ENCODE results near the gene MOB2.

MOB2 gene

GRCh38 chr11:1480191-1480554, 6.4 kb downstream of the MOB2 start:
- Histone ChIP-seq H3K27ac (peak overlapping the region; percentile 94 to 96), H3K36me3 (peaks cover 49 to 62% (median 52%) of the 10 kb centered on the region in 3 donors), H3K27me3 (no peaks in the 10 kb centered on the region), H3K4me1 (peaks cover 0 to 74% (median 65%) of the 10 kb centered on the region in 4 donors), H3K9me3 (no peaks in the 10 kb centered on the region), H3K4me3 (no peak overlapping the region)
- intact Hi-C loops (cut with DNase I; ENCODE audit: low total_unique reads), result no loop called here
- TF ChIP-seq, protein P1, sequence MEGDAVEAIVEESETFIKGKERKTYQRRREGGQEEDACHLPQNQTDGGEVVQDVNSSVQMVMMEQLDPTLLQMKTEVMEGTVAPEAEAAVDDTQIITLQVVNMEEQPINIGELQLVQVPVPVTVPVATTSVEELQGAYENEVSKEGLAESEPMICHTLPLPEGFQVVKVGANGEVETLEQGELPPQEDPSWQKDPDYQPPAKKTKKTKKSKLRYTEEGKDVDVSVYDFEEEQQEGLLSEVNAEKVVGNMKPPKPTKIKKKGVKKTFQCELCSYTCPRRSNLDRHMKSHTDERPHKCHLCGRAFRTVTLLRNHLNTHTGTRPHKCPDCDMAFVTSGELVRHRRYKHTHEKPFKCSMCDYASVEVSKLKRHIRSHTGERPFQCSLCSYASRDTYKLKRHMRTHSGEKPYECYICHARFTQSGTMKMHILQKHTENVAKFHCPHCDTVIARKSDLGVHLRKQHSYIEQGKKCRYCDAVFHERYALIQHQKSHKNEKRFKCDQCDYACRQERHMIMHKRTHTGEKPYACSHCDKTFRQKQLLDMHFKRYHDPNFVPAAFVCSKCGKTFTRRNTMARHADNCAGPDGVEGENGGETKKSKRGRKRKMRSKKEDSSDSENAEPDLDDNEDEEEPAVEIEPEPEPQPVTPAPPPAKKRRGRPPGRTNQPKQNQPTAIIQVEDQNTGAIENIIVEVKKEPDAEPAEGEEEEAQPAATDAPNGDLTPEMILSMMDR (IDR thresholded peaks at IDR 0.05), result no peak
- peak in 1 of 2 donors; percentile 13 for DNase-seq

GRCh38 chr11:1479678-1480118, 6.9 kb downstream of the MOB2 start:
- H3K4me3 ChIP-seq, result no peak overlapping the region
- no peaks in the 10 kb centered on the region for H3K9me3 ChIP-seq
- H3K27ac ChIP-seq, result peak overlapping the region; percentile 94 to 96
- TF ChIP-seq, protein P1 (IDR thresholded peaks at IDR 0.05), result no peak
- H3K27me3 ChIP-seq, result no peaks in the 10 kb centered on the region
- DNase-seq, result peak in 1 of 2 donors; percentile 62
- peaks cover 52 to 66% (median 56%) of the 10 kb centered on the region in 3 donors for H3K36me3 ChIP-seq
- peaks cover 0 to 69% (median 62%) of the 10 kb centered on the region in 4 donors for H3K4me1 ChIP-seq
- intact Hi-C loops (cut with DNase I; ENCODE audit: low total_unique reads), result no loop called here

GRCh38 chr11:1479006-1479677, 7.4 kb downstream of the MOB2 start:
- H3K9me3 ChIP-seq, result no peaks in the 10 kb centered on the region
- TF ChIP-seq, protein P1 (IDR thresholded peaks at IDR 0.05), result no peak
- no peak overlapping the region for H3K4me3 ChIP-seq
- H3K27me3 ChIP-seq, result no peaks in the 10 kb centered on the region
- DNase-seq, result peak; percentile 21 to 63
- intact Hi-C loops (cut with DNase I; ENCODE audit: low total_unique reads), result no loop called here
- H3K4me1 ChIP-seq, result peaks cover 0 to 64% (median 57%) of the 10 kb centered on the region in 4 donors
- peak overlapping the region; percentile 94 to 96 for H3K27ac ChIP-seq
- H3K36me3 ChIP-seq, result peaks cover 57 to 72% (median 58%) of the 10 kb centered on the region in 3 donors

DNA sequence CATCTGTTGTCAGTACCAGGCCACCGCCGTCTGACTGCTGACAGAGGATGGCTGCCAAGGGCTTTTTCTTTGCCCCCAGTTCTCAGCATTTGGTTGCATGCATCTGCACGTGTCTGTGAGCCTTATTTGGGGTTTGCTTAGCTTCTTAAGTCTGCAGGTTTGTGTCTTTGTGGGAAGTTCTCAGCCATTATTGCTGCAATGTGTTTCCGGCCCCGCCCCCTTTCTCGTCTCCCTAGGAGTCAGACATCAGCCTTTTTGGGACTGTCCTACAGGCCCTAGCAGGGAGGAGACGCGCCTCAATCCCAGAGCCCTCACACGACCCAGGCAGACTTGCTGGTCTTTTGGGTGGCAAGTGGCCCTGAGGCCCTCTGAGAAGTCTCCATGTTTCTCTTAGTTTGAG, 8.0 kb downstream of the MOB2 start:
- Histone ChIP-seq H3K4me3 (no peak overlapping the region), H3K27me3 (no peaks in the 10 kb centered on the region), H3K36me3 (peaks cover 63 to 78% (median 64%) of the 10 kb centered on the region in 3 donors), H3K4me1 (peaks cover 0 to 58% (median 51%) of the 10 kb centered on the region in 4 donors), H3K9me3 (no peaks in the 10 kb centered on the region), H3K27ac (peak overlapping the region; percentile 94 to 96)
- intact Hi-C loops (cut with DNase I; ENCODE audit: low total_unique reads), result no loop called here
- TF ChIP-seq, protein P1 (IDR thresholded peaks at IDR 0.05), result no peak
- DNase-seq, result peak; percentile 51 to 84

DNA sequence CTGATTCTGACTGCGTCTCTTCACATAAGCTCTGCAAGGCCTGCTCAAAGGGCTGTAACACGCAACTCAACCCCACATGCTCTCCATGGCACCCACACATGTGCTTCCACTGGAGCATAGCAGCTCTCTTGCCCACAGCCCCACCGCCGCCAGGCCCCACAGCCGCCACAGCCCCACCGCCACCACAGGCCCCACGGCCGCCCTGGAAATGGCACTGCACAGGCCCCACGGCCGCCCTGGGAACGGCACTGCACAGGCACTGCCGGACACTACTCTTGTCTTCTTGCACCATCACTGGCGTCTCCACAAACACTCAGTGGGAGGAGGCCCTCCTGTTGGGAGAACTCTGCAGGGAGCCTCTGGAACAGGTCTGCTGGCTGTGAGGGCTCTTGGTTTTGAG, 8.6 kb downstream of the MOB2 start:
- intact Hi-C loops (cut with DNase I; ENCODE audit: low total_unique reads), result no loop called here
- H3K9me3 ChIP-seq, result no peaks in the 10 kb centered on the region
- H3K4me1 ChIP-seq, result peaks cover 0 to 52% (median 45%) of the 10 kb centered on the region in 4 donors
- H3K4me3 ChIP-seq, result no peak overlapping the region
- H3K27ac ChIP-seq, result peak overlapping the region; percentile 1 to 50
- TF ChIP-seq, protein P1 (IDR thresholded peaks at IDR 0.05), result no peak
- no peaks in the 10 kb centered on the region for H3K27me3 ChIP-seq
- peaks cover 68 to 83% (median 69%) of the 10 kb centered on the region in 3 donors for H3K36me3 ChIP-seq
- peak in 1 of 2 donors; percentile 63 for DNase-seq
